NCI-H446 (cell line): ENCODE data around the gene PRAMEF33.
"Not testable (repeated sequence)": the region's sequence is repeated elsewhere in the genome, so short reads cannot be mapped to it uniquely, and the experiment has no call there.

ENCODE experiments used
- DNase-seq, 2 experiments: peaks; one replicate each; lab custom pipeline; 2025; lab: John Stamatoyannopoulos, UW

Gene PRAMEF33

GRCh38 chr1:13303239-13303638 lies at the start of gene PRAMEF33:
PRAMEF33 (plus strand) TSS chr1:13303539; CDS start chr1:13305955, 2,416 bp downstream.
- DNase-seq, result not testable (repeated sequence)

- not testable (repeated sequence) for DNase-seq
Observed at GRCh38 chr1:13253898-13254297, 49.4 kb upstream of the PRAMEF33 start, which contains the start of gene PRAMEF5. PRAMEF5 (plus strand) TSS chr1:13254198; CDS start chr1:13259269, 5,071 bp downstream.

- not testable (repeated sequence) for DNase-seq
Observed at GRCh38 chr1:13265124-13265523, 38.2 kb upstream of the PRAMEF33 start.

- not testable (repeated sequence) for DNase-seq
Observed at GRCh38 chr1:13277016-13277415, 26.3 kb upstream of the PRAMEF33 start.

GRCh38 chr1:13279617-13280016 lies 23.7 kb upstream of the PRAMEF33 start:
- not testable (repeated sequence) for DNase-seq

- DNase-seq, result not testable (repeated sequence)
Observed at GRCh38 chr1:13285037-13285436, 18.3 kb upstream of the PRAMEF33 start, which contains the start of gene PRAMEF8. PRAMEF8 (minus strand) TSS chr1:13285137; CDS start chr1:13284091, 1,046 bp downstream.

GRCh38 chr1:13289030-13289429 lies 14.3 kb upstream of the PRAMEF33 start:
- not testable (repeated sequence) for DNase-seq

- not testable (repeated sequence) for DNase-seq
Observed at GRCh38 chr1:13297216-13297931, 6.0 kb upstream of the PRAMEF33 start.

- DNase-seq, result not testable (repeated sequence)
Observed at GRCh38 chr1:13298699-13299098, 4.6 kb upstream of the PRAMEF33 start.

- DNase-seq, result not testable (repeated sequence)
Observed at GRCh38 chr1:13302197-13302596, 1.1 kb upstream of the PRAMEF33 start.

GRCh38 chr1:13315281-13315680 lies 11.9 kb downstream of the PRAMEF33 start, which contains the start of gene PRAMEF15:
PRAMEF15 (plus strand) TSS chr1:13315581; CDS start chr1:13318408, 2,827 bp downstream.
- not testable (repeated sequence) for DNase-seq

- not testable (repeated sequence) for DNase-seq
Observed at GRCh38 chr1:13342496-13342895, 39.2 kb downstream of the PRAMEF33 start.

- not testable (repeated sequence) for DNase-seq
Observed at GRCh38 chr1:13347034-13347433, 43.7 kb downstream of the PRAMEF33 start, which contains the start of gene PRAMEF14. PRAMEF14 (minus strand) TSS chr1:13347134; CDS start chr1:13345314, 1,820 bp downstream.

GRCh38 chr1:13353476-13353875 lies 50.1 kb downstream of the PRAMEF33 start:
- not testable (repeated sequence) for DNase-seq

GRCh38 chr1:13354475-13354874 lies 51.1 kb downstream of the PRAMEF33 start:
- not testable (repeated sequence) for DNase-seq

- DNase-seq, result peak; percentile 18 to 58
Observed at GRCh38 chr1:13356774-13357173, 53.4 kb downstream of the PRAMEF33 start.
